SK-N-SH treated with all-trans-retinoic acid at 6 μM for 48 hours (cell line): ENCODE results near the gene WASF1.

Experiments used
- ATAC-seq: fragments of 200-7000 bp; cut with Tn5 transposase; 3 replicates; pipeline ENCODE4 v1.9.1; 2020; ENCODE audit warnings: mild to moderate bottlenecking, moderate library complexity
- ARNTL ChIP-seq: fragments of 450-650 bp; formaldehyde crosslinking; IDR thresholded peaks from 2 replicates; pipeline ENCODE4 v1.5.0; 2020; ENCODE audit warnings: low read depth, mild to moderate bottlenecking, moderate library complexity, borderline replicate concordance
- BACH2 ChIP-seq: fragments of 250-450 bp; sonication (Bioruptor Pico); IDR thresholded peaks from 2 replicates; pipeline ENCODE4 v1.9.0; 2021; ENCODE audit warnings: mild to moderate bottlenecking, borderline replicate concordance
- ESRRG ChIP-seq: fragments of 250-450 bp; sonication (Bioruptor Pico); IDR thresholded peaks from 2 replicates; pipeline ENCODE4 v1.6.1; 2021; ENCODE audit warnings: mild to moderate bottlenecking
- GLIS3 ChIP-seq: fragments of 250-450 bp; sonication (Bioruptor Pico); IDR thresholded peaks from 2 replicates; pipeline ENCODE4 v1.5.0; 2020; ENCODE audit warnings: mild to moderate bottlenecking, moderate library complexity
- OSR1 ChIP-seq: fragments of 250-450 bp; sonication (Bioruptor Pico); IDR thresholded peaks from 2 replicates; pipeline ENCODE4 v1.8.0; 2022; ENCODE audit warnings: moderate library complexity, mild to moderate bottlenecking, inconsistent platforms
- PPARA ChIP-seq: fragments of 250-450 bp; sonication (Bioruptor Pico); IDR thresholded peaks from 2 replicates; pipeline ENCODE4 v1.5.0; 2020; ENCODE audit warnings: mild to moderate bottlenecking, borderline replicate concordance
- RARB ChIP-seq: fragments of 250-450 bp; sonication (Bioruptor Pico); IDR thresholded peaks from 2 replicates; pipeline ENCODE4 v1.8.0; 2021; ENCODE audit warnings: mild to moderate bottlenecking, moderate library complexity
- SNAI2 ChIP-seq: fragments of 250-450 bp; sonication (Bioruptor Pico); IDR thresholded peaks from 2 replicates; pipeline ENCODE4 v1.5.0; 2020; ENCODE audit warnings: mild to moderate bottlenecking, moderate library complexity
- TCF4 ChIP-seq: fragments of 250-450 bp; sonication (Bioruptor Pico); IDR thresholded peaks from 2 replicates; pipeline ENCODE4 v1.8.0; 2021; ENCODE audit warnings: mild to moderate bottlenecking, moderate library complexity, borderline replicate concordance
- TOX ChIP-seq: fragments of 250-450 bp; sonication (Bioruptor Pico); IDR thresholded peaks from 2 replicates; pipeline ENCODE4 v1.8.0; 2021; ENCODE audit warnings: mild to moderate bottlenecking, moderate library complexity, borderline replicate concordance
- ZC3H10 ChIP-seq: fragments of 250-450 bp; sonication (Bioruptor Pico); IDR thresholded peaks from 2 replicates; pipeline ENCODE4 v1.5.1; 2021; ENCODE audit warnings: mild to moderate bottlenecking, moderate library complexity
- ZFP3 ChIP-seq: fragments of 250-450 bp; sonication (Bioruptor Pico); IDR thresholded peaks from 2 replicates; pipeline ENCODE4 v1.5.0; 2020; ENCODE audit warnings: mild to moderate bottlenecking, moderate library complexity
- ZFP30 ChIP-seq: fragments of 450-650 bp; formaldehyde crosslinking; IDR thresholded peaks from 2 replicates; pipeline ENCODE4 v1.5.0; 2022; ENCODE audit warnings: mild to moderate bottlenecking, moderate library complexity
- ZNF565 ChIP-seq: fragments of 450-650 bp; formaldehyde crosslinking; conservative IDR thresholded peaks from 2 replicates; pipeline ENCODE4 v1.5.0; 2020; ENCODE audit warnings: low read depth, mild to moderate bottlenecking, moderate library complexity
- TF ChIP-seq, protein P1 (sequence below): fragments of 250-450 bp; sonication (Bioruptor Pico); IDR thresholded peaks from 2 replicates; pipeline ENCODE4 v1.5.1; 2020; ENCODE audit warnings: low read depth, mild to moderate bottlenecking, moderate library complexity
- TF ChIP-seq, protein P2 (sequence below): fragments of 250-450 bp; sonication (Bioruptor Pico); IDR thresholded peaks from 2 replicates; pipeline ENCODE4 v1.5.1; 2021; ENCODE audit warnings: mild to moderate bottlenecking, moderate library complexity
- TF ChIP-seq, protein P3 (sequence below): fragments of 250-450 bp; sonication (Bioruptor Pico); IDR thresholded peaks from 2 replicates; pipeline ENCODE4 v1.5.0; 2020; ENCODE audit warnings: mild to moderate bottlenecking, moderate library complexity
- TF ChIP-seq, protein P4 (sequence below): fragments of 250-450 bp; sonication (Bioruptor Pico); IDR thresholded peaks from 2 replicates; pipeline ENCODE4 v1.8.0; 2020; ENCODE audit warnings: mild to moderate bottlenecking, moderate library complexity, borderline replicate concordance

WASF1 gene

GRCh38 chr6:110101885-110102284, 77.6 kb downstream of the WASF1 start:
- TF ChIP-seq, protein P1, sequence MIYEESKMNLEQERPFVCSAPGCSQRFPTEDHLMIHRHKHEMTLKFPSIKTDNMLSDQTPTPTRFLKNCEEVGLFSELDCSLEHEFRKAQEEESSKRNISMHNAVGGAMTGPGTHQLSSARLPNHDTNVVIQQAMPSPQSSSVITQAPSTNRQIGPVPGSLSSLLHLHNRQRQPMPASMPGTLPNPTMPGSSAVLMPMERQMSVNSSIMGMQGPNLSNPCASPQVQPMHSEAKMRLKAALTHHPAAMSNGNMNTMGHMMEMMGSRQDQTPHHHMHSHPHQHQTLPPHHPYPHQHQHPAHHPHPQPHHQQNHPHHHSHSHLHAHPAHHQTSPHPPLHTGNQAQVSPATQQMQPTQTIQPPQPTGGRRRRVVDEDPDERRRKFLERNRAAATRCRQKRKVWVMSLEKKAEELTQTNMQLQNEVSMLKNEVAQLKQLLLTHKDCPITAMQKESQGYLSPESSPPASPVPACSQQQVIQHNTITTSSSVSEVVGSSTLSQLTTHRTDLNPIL = no peak
- TF ChIP-seq ARNTL (CRISPR knock-in tag) = no peak

GRCh38 chr6:110098511-110099116, 80.9 kb downstream of the WASF1 start:
- no peak for ATAC-seq

More at GRCh38 chr6:110101885-110102284, 77.6 kb downstream of the WASF1 start:
- no peak for ATAC-seq

GRCh38 chr6:110097443-110097842, 82.0 kb downstream of the WASF1 start:
- ATAC-seq = no peak; the same call in 1 of the 3 replicates
- TF ChIP-seq, protein P2, sequence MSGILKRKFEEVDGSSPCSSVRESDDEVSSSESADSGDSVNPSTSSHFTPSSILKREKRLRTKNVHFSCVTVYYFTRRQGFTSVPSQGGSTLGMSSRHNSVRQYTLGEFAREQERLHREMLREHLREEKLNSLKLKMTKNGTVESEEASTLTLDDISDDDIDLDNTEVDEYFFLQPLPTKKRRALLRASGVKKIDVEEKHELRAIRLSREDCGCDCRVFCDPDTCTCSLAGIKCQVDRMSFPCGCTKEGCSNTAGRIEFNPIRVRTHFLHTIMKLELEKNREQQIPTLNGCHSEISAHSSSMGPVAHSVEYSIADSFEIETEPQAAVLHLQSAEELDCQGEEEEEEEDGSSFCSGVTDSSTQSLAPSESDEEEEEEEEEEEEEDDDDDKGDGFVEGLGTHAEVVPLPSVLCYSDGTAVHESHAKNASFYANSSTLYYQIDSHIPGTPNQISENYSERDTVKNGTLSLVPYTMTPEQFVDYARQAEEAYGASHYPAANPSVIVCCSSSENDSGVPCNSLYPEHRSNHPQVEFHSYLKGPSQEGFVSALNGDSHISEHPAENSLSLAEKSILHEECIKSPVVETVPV (CRISPR knock-in tag) = no peak
- no peak for TF ChIP-seq BACH2 (CRISPR knock-in tag)
- TF ChIP-seq, all 23 proteins: peak for 0

More at GRCh38 chr6:110098511-110099116, 80.9 kb downstream of the WASF1 start:
- TF ChIP-seq, protein P3, sequence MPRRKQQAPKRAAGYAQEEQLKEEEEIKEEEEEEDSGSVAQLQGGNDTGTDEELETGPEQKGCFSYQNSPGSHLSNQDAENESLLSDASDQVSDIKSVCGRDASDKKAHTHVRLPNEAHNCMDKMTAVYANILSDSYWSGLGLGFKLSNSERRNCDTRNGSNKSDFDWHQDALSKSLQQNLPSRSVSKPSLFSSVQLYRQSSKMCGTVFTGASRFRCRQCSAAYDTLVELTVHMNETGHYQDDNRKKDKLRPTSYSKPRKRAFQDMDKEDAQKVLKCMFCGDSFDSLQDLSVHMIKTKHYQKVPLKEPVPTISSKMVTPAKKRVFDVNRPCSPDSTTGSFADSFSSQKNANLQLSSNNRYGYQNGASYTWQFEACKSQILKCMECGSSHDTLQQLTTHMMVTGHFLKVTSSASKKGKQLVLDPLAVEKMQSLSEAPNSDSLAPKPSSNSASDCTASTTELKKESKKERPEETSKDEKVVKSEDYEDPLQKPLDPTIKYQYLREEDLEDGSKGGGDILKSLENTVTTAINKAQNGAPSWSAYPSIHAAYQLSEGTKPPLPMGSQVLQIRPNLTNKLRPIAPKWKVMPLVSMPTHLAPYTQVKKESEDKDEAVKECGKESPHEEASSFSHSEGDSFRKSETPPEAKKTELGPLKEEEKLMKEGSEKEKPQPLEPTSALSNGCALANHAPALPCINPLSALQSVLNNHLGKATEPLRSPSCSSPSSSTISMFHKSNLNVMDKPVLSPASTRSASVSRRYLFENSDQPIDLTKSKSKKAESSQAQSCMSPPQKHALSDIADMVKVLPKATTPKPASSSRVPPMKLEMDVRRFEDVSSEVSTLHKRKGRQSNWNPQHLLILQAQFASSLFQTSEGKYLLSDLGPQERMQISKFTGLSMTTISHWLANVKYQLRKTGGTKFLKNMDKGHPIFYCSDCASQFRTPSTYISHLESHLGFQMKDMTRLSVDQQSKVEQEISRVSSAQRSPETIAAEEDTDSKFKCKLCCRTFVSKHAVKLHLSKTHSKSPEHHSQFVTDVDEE (CRISPR knock-in tag) = no peak
- TF ChIP-seq ZNF565 = no peak
- no peak for TF ChIP-seq TCF4
- TF ChIP-seq BACH2 (CRISPR knock-in tag) = no peak
- no peak for TF ChIP-seq ZFP30 (CRISPR knock-in tag)
- TF ChIP-seq, protein P4, sequence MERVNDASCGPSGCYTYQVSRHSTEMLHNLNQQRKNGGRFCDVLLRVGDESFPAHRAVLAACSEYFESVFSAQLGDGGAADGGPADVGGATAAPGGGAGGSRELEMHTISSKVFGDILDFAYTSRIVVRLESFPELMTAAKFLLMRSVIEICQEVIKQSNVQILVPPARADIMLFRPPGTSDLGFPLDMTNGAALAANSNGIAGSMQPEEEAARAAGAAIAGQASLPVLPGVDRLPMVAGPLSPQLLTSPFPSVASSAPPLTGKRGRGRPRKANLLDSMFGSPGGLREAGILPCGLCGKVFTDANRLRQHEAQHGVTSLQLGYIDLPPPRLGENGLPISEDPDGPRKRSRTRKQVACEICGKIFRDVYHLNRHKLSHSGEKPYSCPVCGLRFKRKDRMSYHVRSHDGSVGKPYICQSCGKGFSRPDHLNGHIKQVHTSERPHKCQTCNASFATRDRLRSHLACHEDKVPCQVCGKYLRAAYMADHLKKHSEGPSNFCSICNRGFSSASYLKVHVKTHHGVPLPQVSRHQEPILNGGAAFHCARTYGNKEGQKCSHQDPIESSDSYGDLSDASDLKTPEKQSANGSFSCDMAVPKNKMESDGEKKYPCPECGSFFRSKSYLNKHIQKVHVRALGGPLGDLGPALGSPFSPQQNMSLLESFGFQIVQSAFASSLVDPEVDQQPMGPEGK = no peak
- no peak for TF ChIP-seq ARNTL (CRISPR knock-in tag)
- TF ChIP-seq TOX (CRISPR knock-in tag) = no peak
- no peak for TF ChIP-seq RARB (CRISPR knock-in tag)
- no peak for TF ChIP-seq OSR1 (CRISPR knock-in tag)
- TF ChIP-seq PPARA (CRISPR knock-in tag) = no peak

GRCh38 chr6:110095935-110096334, 83.5 kb downstream of the WASF1 start:
- ATAC-seq = no peak
- TF ChIP-seq, protein P3 (CRISPR knock-in tag) = no peak
- TF ChIP-seq ZNF565 (no peak), ZFP3 (CRISPR knock-in tag) (no peak), PPARA (CRISPR knock-in tag) (no peak), GLIS3 (CRISPR knock-in tag) (no peak), SNAI2 (CRISPR knock-in tag) (no peak), BACH2 (CRISPR knock-in tag) (no peak), ZC3H10 (CRISPR knock-in tag) (no peak), ESRRG (CRISPR knock-in tag) (no peak), ZFP30 (CRISPR knock-in tag) (no peak)
- TF ChIP-seq, protein P4 = no peak
- TF ChIP-seq, all 23 proteins: peak for 0
